ENCODE data around the gene MCF2L2.

MCF2L2 gene

GRCh38 chr3:183259087-183259486 is 169.3 kb downstream of the MCF2L2 start:
- H3K27ac ChIP-seq (ENCODE audit: insufficient read depth in 1 of 2, low read depth in 1 of 2, low read length in 2 of 2, poor library complexity in 1 of 2, severe bottlenecking in 2 of 2): no peak overlapping the region
- H3K27me3 ChIP-seq (replicated peaks in 2 of 5; ENCODE audit: control insufficient read depth in 4 of 5, insufficient read depth in 5 of 5, low read length in 4 of 5): no peaks in the 10 kb centered on the region
- CTCF ChIA-PET: interaction anchor here (1.0 to 2.5 kb wide), 7 partner anchors 12 to 74 kb away, joined by 3 to 10 read pairs (median 5); no protein-coding TSS in a partner anchor
- peaks cover 22 to 61% (median 42%) of the 10 kb centered on the region in 4 experiments for H3K4me1 ChIP-seq (ENCODE audit: control extremely low read depth in 1 of 4, control insufficient read depth in 4 of 4, insufficient read depth in 4 of 4, low read length in 3 of 4)
- H3K36me3 ChIP-seq (ENCODE audit: control insufficient read depth in 4 of 4, insufficient read depth in 4 of 4, low read length in 3 of 4): peaks cover 0 to 5% (median 0%) of the 10 kb centered on the region in 4 experiments
- no peak for DNase-seq
- no CpG with 5 or more reads among the region's 3 CpGs for WGBS (ENCODE audit: insufficient coverage)
- POLR2A ChIA-PET: interaction anchor here (0.9 kb wide), 1 partner anchor 17 kb away, joined by 3 read pairs; no protein-coding TSS in a partner anchor
- H3K4me3 ChIP-seq (ENCODE audit: control insufficient read depth in 1 of 7, extremely low read depth in 1 of 7, insufficient read depth in 4 of 7, low read depth in 2 of 7, low read length in 6 of 7): no peak overlapping the region
- no peaks in the 10 kb centered on the region for H3K9me3 ChIP-seq (ENCODE audit: control extremely low read depth in 1 of 5, control insufficient read depth in 4 of 5, insufficient read depth in 2 of 5, low read depth in 1 of 5, low read length in 4 of 5)

DNA sequence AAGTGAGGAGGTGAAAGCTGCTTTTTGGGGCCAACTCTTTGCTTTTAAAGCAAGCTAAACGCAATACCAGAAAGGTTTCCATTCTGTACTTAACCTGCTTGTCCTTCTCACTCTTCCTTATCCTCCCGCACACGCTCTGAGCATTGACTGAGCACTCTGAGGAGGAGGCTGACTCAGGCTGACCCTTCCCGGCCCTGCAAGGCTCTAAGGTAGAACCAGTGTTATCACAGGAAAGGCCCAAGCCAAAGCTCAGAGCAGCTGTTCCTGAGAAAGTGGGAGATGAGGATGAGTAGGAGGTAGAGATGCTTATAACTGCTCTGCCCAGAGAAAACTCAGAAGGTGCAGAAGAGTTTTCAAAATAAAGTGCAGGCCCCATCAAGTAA is 173.1 kb downstream of the MCF2L2 start:
- peaks cover 10 to 44% (median 27%) of the 10 kb centered on the region in 4 experiments for H3K4me1 ChIP-seq (ENCODE audit: control extremely low read depth in 1 of 4, control insufficient read depth in 4 of 4, insufficient read depth in 4 of 4, low read length in 3 of 4)
- no peaks in the 10 kb centered on the region for H3K27me3 ChIP-seq (replicated peaks in 2 of 5; ENCODE audit: control insufficient read depth in 4 of 5, insufficient read depth in 5 of 5, low read length in 4 of 5)
- POLR2A ChIA-PET: interaction anchor here (0.6 kb wide), 1 partner anchor 12 kb away, joined by 4 read pairs; no protein-coding TSS in a partner anchor
- no peak overlapping the region for H3K27ac ChIP-seq (ENCODE audit: insufficient read depth in 1 of 2, low read depth in 1 of 2, low read length in 2 of 2, poor library complexity in 1 of 2, severe bottlenecking in 2 of 2)
- 100% methylated on average over 1 of the region's 4 CpGs for WGBS (ENCODE audit: insufficient coverage)
- H3K9me3 ChIP-seq (ENCODE audit: control extremely low read depth in 1 of 5, control insufficient read depth in 4 of 5, insufficient read depth in 2 of 5, low read depth in 1 of 5, low read length in 4 of 5): no peaks in the 10 kb centered on the region
- peaks cover 0 to 5% (median 0%) of the 10 kb centered on the region in 4 experiments for H3K36me3 ChIP-seq (ENCODE audit: control insufficient read depth in 4 of 4, insufficient read depth in 4 of 4, low read length in 3 of 4)
- DNase-seq: no peak
- CTCF ChIA-PET: interaction anchor here (1.0 to 2.3 kb wide), 6 partner anchors 10 to 128 kb away, joined by 3 to 6 read pairs (median 3); no protein-coding TSS in a partner anchor
- peak overlapping the region in 6 of 7 experiments; percentile 83 to 97 (median 88) for H3K4me3 ChIP-seq (ENCODE audit: control insufficient read depth in 1 of 7, extremely low read depth in 1 of 7, insufficient read depth in 4 of 7, low read depth in 2 of 7, low read length in 6 of 7)

- Histone ChIP-seq H3K4me3 (ENCODE audit: control insufficient read depth in 1 of 7, extremely low read depth in 1 of 7, insufficient read depth in 4 of 7, low read depth in 2 of 7, low read length in 6 of 7) (peak overlapping the region; percentile 70 to 97 (median 87)), H3K36me3 (ENCODE audit: control insufficient read depth in 4 of 4, insufficient read depth in 4 of 4, low read length in 3 of 4) (peaks cover 0 to 5% (median 0%) of the 10 kb centered on the region in 4 experiments), H3K27me3 (replicated peaks in 2 of 5; ENCODE audit: control insufficient read depth in 4 of 5, insufficient read depth in 5 of 5, low read length in 4 of 5) (no peaks in the 10 kb centered on the region), H3K27ac (ENCODE audit: insufficient read depth in 1 of 2, low read depth in 1 of 2, low read length in 2 of 2, poor library complexity in 1 of 2, severe bottlenecking in 2 of 2) (peak overlapping the region; percentile 73 to 88), H3K4me1 (ENCODE audit: control extremely low read depth in 1 of 4, control insufficient read depth in 4 of 4, insufficient read depth in 4 of 4, low read length in 3 of 4) (peaks cover 6 to 41% (median 21%) of the 10 kb centered on the region in 4 experiments), H3K9me3 (ENCODE audit: control extremely low read depth in 1 of 5, control insufficient read depth in 4 of 5, insufficient read depth in 2 of 5, low read depth in 1 of 5, low read length in 4 of 5) (no peaks in the 10 kb centered on the region)
- ChIA-PET POLR2A (interaction anchor here (0.6 to 1.4 kb wide), 3 partner anchors 11 to 127 kb away, joined by 3 to 6 read pairs (median 3); no protein-coding TSS in a partner anchor), CTCF (interaction anchor here (1.0 to 3.7 kb wide), 11 partner anchors 11 to 129 kb away, joined by 3 to 24 read pairs (median 5); no protein-coding TSS in a partner anchor)
- 5% methylated on average over 45 of the region's 49 CpGs for WGBS (ENCODE audit: insufficient coverage)
- peak in 2 of 3 donors; percentile 71 to 79 for DNase-seq
These were observed 173.7 kb downstream of the MCF2L2 start for GRCh38 chr3:183254487-183255347.

DNA sequence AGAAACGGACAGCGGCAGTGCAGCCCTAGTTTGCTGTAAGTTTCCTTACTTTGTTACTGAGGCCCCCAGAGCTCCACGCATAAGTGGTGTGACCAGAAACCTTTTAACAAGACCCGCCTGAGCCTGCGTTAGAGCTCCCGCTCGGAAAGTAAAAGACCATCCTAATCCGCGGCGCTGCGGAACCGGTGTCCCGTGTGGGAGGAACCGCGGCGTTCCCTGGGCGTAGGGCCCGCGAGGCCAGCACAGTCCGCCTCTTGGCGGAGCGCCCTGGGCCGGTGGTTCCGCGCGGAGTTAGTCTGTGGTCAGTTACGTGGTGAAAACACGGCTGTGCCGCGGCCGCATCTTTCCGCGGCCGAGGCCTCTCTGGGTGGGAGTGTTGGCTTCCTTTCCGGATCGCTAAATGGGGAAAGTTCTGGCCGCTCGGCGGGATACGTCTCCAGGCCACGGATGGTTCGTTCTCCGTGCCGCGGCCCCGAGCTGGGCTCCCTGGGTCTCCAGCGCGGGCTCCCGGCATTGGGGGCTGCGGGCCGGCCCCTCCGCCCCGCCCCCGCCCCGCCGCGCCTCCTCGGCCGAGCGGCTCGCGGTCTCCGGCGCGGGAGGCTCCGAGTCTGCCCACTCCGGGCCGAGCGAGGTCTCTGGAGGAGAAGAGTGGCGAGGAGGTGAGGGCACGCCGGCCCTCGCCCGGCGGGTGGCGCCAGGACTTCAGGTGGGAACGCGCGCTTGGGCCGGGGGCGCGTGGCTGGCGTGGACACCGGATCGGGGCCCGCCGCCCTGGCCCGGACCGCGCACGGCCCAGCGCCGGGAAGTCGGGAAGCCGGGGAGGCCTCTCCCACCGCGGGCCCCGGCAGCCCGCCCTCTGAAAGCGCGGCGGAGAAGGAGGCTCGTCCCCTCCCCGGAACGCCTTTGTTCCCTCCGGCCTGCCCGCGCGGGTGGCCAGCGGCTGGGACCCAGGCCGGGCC is 174.6 kb downstream of the MCF2L2 start:
- DNase-seq: peak in 2 of 3 donors; percentile 48 to 64
- CTCF ChIA-PET: interaction anchor here (0.7 to 3.7 kb wide), 14 partner anchors 9 to 130 kb away, joined by 3 to 24 read pairs (median 4); no protein-coding TSS in a partner anchor
- H3K27me3 ChIP-seq (replicated peaks in 2 of 5; ENCODE audit: control insufficient read depth in 4 of 5, insufficient read depth in 5 of 5, low read length in 4 of 5): no peaks in the 10 kb centered on the region
- peaks cover 6 to 41% (median 18%) of the 10 kb centered on the region in 4 experiments for H3K4me1 ChIP-seq (ENCODE audit: control extremely low read depth in 1 of 4, control insufficient read depth in 4 of 4, insufficient read depth in 4 of 4, low read length in 3 of 4)
- H3K27ac ChIP-seq (ENCODE audit: insufficient read depth in 1 of 2, low read depth in 1 of 2, low read length in 2 of 2, poor library complexity in 1 of 2, severe bottlenecking in 2 of 2): peak overlapping the region; percentile 73 to 88
- WGBS (ENCODE audit: insufficient coverage): under 1% methylated on average over 69 of the region's 111 CpGs
- H3K9me3 ChIP-seq (ENCODE audit: control extremely low read depth in 1 of 5, control insufficient read depth in 4 of 5, insufficient read depth in 2 of 5, low read depth in 1 of 5, low read length in 4 of 5): no peaks in the 10 kb centered on the region
- peak overlapping the region; percentile 70 to 97 (median 87) for H3K4me3 ChIP-seq (ENCODE audit: control insufficient read depth in 1 of 7, extremely low read depth in 1 of 7, insufficient read depth in 4 of 7, low read depth in 2 of 7, low read length in 6 of 7)
- POLR2A ChIA-PET: interaction anchor here (0.6 to 1.4 kb wide), 3 partner anchors 12 to 128 kb away, joined by 3 to 6 read pairs (median 3); no protein-coding TSS in a partner anchor
- peaks cover 0 to 5% (median 0%) of the 10 kb centered on the region in 4 experiments for H3K36me3 ChIP-seq (ENCODE audit: control insufficient read depth in 4 of 4, insufficient read depth in 4 of 4, low read length in 3 of 4)

GRCh38 chr3:183252973-183253527 is 175.4 kb downstream of the MCF2L2 start, which contains the start of gene B3GNT5:
B3GNT5 (plus strand) TSS chr3:183253253; CDS start chr3:183269799, 16,546 bp downstream.
- peak within 1 kb of the TSS; percentile 70 to 97 (median 87) for H3K4me3 ChIP-seq (ENCODE audit: control insufficient read depth in 1 of 7, extremely low read depth in 1 of 7, insufficient read depth in 4 of 7, low read depth in 2 of 7, low read length in 6 of 7)
- WGBS (ENCODE audit: insufficient coverage): 0% methylated on average over 37 of the region's 43 CpGs
- CTCF ChIA-PET: interaction anchor here (0.7 to 3.7 kb wide), 14 partner anchors 10 to 131 kb away, joined by 3 to 24 read pairs (median 4); no protein-coding TSS in a partner anchor
- peaks cover 6 to 42% (median 17%) of the 10 kb centered on the region in 4 experiments for H3K4me1 ChIP-seq (ENCODE audit: control extremely low read depth in 1 of 4, control insufficient read depth in 4 of 4, insufficient read depth in 4 of 4, low read length in 3 of 4)
- H3K9me3 ChIP-seq (ENCODE audit: control extremely low read depth in 1 of 5, control insufficient read depth in 4 of 5, insufficient read depth in 2 of 5, low read depth in 1 of 5, low read length in 4 of 5): no peaks in the 10 kb centered on the region
- H3K27ac ChIP-seq (ENCODE audit: insufficient read depth in 1 of 2, low read depth in 1 of 2, low read length in 2 of 2, poor library complexity in 1 of 2, severe bottlenecking in 2 of 2): peak within 1 kb of the TSS; percentile 73 to 88
- no peaks in the 10 kb centered on the region for H3K27me3 ChIP-seq (replicated peaks in 2 of 5; ENCODE audit: control insufficient read depth in 4 of 5, insufficient read depth in 5 of 5, low read length in 4 of 5)
- POLR2A ChIA-PET: interaction anchor here (1.2 to 1.4 kb wide), 2 partner anchors 12 to 129 kb away, joined by 3 to 6 read pairs; no protein-coding TSS in a partner anchor
- DNase-seq: peak in 2 of 3 donors; percentile 38 to 57
- H3K36me3 ChIP-seq (ENCODE audit: control insufficient read depth in 4 of 4, insufficient read depth in 4 of 4, low read length in 3 of 4): peaks cover 0 to under 1% (median 0%) of the 10 kb centered on the region in 4 experiments
